Retina (tissue), 1 donor: ENCODE results near the gene HDHD5.
"Not testable (repeated sequence)": the region's sequence is repeated elsewhere in the genome, so short reads cannot be mapped to it uniquely, and the experiment has no call there.

Experiments used
- DNase-seq: peaks from one replicate; pipeline ENCODE4 v3.0.0-alpha.2; 2016

The HDHD5 gene

DNA sequence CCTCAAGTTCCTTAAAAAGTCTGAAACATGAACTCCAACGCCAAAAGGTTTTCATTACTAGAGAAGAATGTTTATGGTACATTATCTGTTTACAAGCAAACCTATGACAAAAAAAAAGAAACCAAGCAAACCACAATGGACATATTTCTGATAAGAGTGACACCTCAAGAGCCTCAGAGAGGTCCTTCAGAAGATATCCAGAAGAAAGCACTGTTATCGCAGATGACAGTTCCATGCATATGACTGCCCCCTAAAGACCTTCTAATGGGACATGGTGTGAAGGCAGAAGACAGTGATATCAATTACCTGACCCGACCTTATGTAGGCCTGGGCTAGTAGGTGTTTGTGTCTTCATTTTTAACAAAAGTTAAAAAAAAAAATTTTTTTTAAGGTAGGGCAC, 3.1 kb downstream of the HDHD5 start:
- DNase-seq, result no peak

DNA sequence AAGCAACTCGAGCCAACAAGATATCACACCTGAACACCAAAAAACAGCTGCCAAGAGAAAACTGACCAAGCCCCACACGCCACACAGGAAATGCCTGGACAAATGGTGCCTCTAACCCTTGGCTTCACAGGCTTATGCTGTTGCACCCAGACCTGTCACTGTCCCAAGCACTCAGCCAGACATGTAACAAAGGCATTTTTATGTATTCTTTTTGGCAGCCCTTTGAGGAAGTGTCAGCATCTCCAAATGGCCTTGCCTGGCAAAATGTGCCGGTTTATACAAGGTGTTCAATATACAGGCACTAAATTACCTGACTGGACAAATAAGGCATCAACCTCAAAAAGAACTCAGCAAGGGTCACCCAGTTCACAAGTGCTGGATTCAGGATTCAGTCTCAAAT, 6.1 kb downstream of the HDHD5 start:
- no peak for DNase-seq

DNA sequence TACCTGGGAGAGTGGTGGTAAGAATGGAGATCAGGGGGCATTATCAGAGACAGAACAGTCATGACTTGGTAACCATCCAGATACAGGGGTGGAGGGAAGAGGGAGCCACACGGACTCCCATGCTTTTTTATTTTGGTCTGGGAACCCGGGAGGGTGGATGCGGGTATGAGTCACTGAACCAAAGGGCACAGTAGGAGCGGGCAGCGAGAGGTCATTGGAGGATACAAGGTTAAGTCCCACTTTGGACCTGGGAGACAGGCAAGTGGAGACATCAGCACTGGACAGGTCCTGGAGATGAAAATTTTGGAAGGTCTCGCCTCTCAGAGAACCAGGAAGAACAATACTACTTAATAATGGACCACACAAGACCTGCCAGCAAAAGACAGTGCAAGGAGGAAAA, 6.7 kb downstream of the HDHD5 start:
- no peak for DNase-seq

- DNase-seq, result no peak
These were observed 9.8 kb downstream of the HDHD5 start for GRCh38 chr22:17149076-17149815.

- DNase-seq, result not testable (repeated sequence)
These were observed 11.6 kb downstream of the HDHD5 start for GRCh38 chr22:17147458-17147857.

- DNase-seq, result no peak
These were observed 13.9 kb downstream of the HDHD5 start for GRCh38 chr22:17145021-17145680.

GRCh38 chr22:17143826-17144225, 15.3 kb downstream of the HDHD5 start:
- no peak for DNase-seq

DNA sequence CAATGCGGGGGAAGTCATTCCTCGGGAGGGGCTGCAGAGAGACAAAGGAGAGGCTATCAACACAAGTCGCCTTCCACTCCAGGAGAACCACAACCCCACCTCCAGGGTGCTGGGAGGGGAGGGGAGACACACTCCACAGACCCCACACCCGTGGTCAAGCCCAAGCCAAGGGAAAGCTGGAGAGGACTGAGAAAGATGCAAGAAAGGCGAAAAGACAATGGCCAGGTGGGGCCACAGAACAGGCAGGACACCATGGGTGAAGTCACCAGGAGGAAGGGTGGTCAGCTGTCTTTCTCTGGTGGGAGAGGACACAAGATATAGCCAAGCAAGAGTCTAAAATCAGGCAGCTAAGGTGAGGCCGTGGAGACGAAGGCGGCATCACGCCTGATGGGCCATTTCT, 16.0 kb downstream of the HDHD5 start:
- DNase-seq, result no peak

GRCh38 chr22:17140826-17141766, 18.0 kb downstream of the HDHD5 start:
- DNase-seq, result no peak

GRCh38 chr22:17140022-17140421, 19.1 kb downstream of the HDHD5 start:
- DNase-seq, result no peak

DNA sequence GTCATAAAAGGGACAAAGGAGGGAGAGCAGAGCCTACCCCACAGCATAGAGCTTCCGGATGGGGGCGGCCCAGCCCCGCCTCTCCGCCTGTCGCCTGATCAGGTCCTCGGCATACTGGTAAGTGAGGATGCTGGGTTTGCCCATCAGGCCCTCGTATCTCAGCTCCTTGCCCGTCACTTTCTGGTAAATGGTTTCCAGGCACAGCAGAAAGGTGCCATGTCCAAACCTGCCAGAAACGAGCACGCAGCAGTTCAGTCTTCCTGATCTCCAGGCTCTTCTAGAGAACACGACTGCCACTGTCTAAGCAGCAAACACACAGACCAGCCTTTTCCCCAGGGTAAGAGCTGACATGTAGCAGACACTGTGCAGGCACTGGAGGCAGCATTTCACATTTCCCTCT, 20.6 kb downstream of the HDHD5 start:
- no peak for DNase-seq

DNA sequence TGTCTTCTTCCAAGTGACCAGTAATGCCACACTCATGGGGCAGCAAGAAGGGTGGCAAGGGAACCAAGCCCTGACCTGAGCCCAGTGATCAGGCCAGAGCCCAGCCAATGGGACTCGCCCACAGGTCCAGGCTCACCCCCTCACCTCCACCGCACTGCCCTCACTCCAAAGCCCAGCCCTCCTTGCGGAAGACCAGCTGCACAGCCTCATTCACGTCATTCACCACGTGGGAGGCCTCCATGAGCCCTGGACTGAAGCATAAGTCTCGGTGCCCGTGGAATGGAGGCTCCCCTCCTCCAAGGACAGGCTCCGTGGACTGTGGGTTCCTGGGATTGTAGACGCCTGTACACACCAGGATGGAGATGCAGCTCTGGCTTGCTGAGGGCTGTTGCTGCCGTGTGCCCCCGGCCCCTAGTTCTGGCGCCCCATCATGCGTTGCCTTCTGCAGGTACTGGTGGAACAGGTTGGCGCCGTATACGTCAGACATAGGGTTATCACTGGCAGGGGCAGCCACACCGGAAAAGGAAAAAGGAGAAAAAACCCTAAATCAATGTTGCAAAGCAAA, 21.1 kb downstream of the HDHD5 start:
- DNase-seq, result no peak

GRCh38 chr22:17137170-17137569, 21.9 kb downstream of the HDHD5 start:
- DNase-seq, result no peak

DNA sequence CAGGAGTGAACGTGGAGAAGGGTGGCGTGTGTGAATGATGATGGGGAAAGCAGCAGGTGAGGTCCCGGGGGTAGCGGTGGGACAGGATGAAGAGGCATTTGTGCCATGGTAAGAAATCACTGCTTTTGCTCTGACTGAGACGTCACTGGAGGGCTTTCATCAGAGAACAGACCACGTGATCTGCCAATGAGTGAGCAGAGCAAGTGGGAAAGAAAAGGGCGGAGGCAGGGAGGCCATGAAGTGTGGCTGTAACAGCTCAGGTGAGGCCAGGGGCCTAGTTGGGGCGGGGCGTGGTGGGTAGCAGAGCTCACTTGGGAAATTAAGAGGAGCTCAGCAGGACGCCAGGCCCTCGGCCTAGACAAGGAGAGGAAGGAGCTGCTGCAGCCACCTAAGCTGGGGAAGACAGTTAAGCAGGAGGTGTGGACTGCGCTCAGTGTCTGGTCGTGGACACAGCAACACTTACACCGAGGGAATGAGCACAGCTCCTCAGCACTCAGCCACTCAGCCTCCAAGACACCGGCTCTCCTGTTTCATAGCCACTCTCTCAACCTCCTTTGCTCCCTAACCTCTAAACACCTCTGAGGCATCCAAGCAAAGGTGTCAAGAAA, 23.8 kb downstream of the HDHD5 start:
- no peak for DNase-seq

- no peak for DNase-seq
These were observed 25.9 kb downstream of the HDHD5 start for GRCh38 chr22:17133137-17133536.

- DNase-seq, result no peak
These were observed 27.0 kb downstream of the HDHD5 start for GRCh38 chr22:17132112-17132511.

DNA sequence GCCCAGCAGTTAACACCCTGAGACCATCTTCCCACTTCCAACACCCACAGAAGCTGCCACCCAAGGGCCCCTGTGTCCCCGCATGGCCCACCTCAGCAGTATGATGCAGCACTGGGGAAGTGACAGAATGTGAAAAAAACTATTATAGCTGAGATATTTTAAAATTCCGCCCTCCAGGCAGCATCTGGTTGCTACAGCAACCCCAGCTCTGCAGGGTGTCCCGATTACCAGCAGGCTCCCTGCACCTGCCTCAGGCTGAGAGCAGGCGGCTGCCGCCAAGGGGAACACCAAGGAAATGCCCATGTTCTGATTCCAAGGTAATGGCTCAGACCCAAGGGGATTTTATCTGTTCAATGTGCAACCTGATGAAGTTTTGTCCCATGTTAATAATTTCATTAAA, 27.4 kb downstream of the HDHD5 start:
- peak; percentile 55 for DNase-seq

DNA sequence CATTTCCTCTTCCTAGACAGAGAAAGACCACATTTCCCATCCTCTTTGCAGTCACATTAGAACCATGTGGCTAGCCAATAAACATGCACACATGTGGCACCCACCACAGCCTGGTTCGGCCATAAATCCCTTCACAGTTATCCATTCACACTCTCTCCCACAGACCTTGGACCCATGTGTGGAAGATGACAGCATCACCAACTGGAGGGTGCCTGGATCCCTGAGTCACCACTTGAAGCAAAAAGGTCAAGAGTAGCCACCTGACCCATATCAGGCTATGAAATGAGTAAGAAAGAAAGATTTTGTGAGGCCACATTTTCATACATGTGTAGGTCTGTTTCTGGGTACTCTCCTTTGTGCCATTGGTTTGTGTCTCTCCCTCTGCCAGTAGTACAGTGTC, 28.9 kb downstream of the HDHD5 start:
- DNase-seq, result no peak

- DNase-seq, result peak; percentile 92
These were observed 37.6 kb downstream of the HDHD5 start, which contains the start of gene TMEM121B for GRCh38 chr22:17121233-17122195. Gene TMEM121B (minus strand): TSS chr22:17121360. CDS start chr22:17121127, 233 bp downstream.

DNA sequence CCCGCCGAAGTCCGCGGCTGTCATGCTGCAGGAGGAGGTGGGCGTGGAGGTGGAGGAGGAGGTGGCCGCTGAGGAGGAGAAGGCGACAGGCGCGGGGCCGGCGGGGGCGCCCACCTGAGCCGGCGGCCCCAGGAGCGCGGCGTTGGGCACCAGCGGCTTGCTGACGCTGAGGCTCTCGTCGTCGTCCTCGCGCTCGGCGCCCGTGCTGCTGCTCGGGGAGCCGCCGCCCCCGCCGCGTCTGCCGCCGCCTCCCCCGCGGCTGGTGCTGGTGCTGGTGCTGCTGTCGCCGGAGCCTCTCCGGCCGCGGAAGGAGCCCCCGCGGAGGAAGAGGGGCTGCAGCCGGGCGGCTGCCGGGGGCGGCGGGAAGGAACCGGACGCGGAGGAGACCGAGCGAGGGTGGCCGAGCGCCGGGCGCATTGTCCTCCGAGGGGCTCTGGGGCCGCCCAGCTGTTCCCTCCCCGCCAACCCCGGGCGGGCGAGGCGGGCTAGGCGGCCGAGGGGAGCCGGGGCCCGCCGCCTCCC, 38.3 kb downstream of the HDHD5 start:
- DNase-seq, result peak; percentile 69

- peak; percentile 68 for DNase-seq
These were observed 38.8 kb downstream of the HDHD5 start for GRCh38 chr22:17120281-17120680.
